ENCODE measurements around the gene TNKS1BP1.
A peak's percentile ranks its signal among the peaks of the same experiment; 100 is the strongest.

TNKS1BP1 gene

GRCh38 chr11:57306940-57307565, 17.7 kb downstream of the TNKS1BP1 start:
- H3K27me3 ChIP-seq (ENCODE audit: control insufficient read depth, insufficient read depth, low read length), result no peaks in the 10 kb centered on the region
- no peak overlapping the region for H3K9ac ChIP-seq (ENCODE audit: low read depth, low read length)
- H3K4me2 ChIP-seq (ENCODE audit: low read length), result peak overlapping the region; percentile 90
- H3K4me3 ChIP-seq (ENCODE audit: low read length), result peak overlapping the region; percentile 70
- H3K9me3 ChIP-seq (replicated peaks; ENCODE audit: low read length), result no peaks in the 10 kb centered on the region
- H3K4me1 ChIP-seq (ENCODE audit: control insufficient read depth, insufficient read depth, low read length), result peaks cover 81% of the 10 kb centered on the region
- H3K36me3 ChIP-seq (ENCODE audit: insufficient read depth, low read length), result peaks cover 66% of the 10 kb centered on the region

DNA sequence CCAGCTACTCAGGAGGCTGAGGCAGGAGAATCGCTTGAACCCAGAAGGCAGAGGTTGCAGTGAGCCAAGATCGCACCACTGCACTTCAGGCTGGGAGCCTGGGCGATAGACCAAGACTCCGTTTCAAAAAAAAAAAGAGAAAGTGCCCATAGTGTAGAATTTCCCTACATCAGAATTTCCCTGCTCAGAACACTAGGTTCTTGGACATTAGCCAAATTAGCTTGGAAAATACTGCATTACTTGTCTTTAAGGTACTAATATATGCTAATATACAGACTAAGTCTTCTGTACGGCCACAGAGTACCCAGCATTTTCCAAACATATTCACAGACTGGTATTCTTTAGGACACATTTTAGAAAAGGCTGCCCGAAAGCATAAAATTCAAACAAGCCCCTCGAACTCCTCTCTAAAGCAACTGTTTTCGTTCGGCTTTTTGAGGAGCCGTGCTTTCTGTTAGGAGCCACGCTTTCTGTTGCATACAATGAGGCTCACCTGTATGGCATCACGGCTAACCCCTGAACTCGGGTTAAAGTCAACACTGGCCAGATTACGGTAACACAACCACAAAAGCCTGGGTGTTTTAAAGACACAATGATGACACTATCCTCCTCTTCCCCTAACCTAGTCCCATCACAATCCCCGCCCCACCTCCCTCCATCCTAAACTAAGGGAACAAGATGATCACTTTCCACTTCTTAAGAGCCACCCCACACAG, 18.4 kb downstream of the TNKS1BP1 start:
- no peaks in the 10 kb centered on the region for H3K9me3 ChIP-seq (replicated peaks; ENCODE audit: low read length)
- no peaks in the 10 kb centered on the region for H3K27me3 ChIP-seq (ENCODE audit: control insufficient read depth, insufficient read depth, low read length)
- H3K36me3 ChIP-seq (ENCODE audit: insufficient read depth, low read length), result peaks cover 69% of the 10 kb centered on the region
- peak overlapping the region; percentile 11 for H3K4me3 ChIP-seq (ENCODE audit: low read length)
- H3K9ac ChIP-seq (ENCODE audit: low read depth, low read length), result peak overlapping the region; percentile 39
- peak overlapping the region; percentile 90 for H3K4me2 ChIP-seq (ENCODE audit: low read length)
- H3K4me1 ChIP-seq (ENCODE audit: control insufficient read depth, insufficient read depth, low read length), result peaks cover 75% of the 10 kb centered on the region

- no peak overlapping the region for H3K9ac ChIP-seq (ENCODE audit: low read depth, low read length)
- peaks cover 77% of the 10 kb centered on the region for H3K36me3 ChIP-seq (ENCODE audit: insufficient read depth, low read length)
- H3K9me3 ChIP-seq (replicated peaks; ENCODE audit: low read length), result no peaks in the 10 kb centered on the region
- H3K4me2 ChIP-seq (ENCODE audit: low read length), result peak overlapping the region; percentile 5
- H3K4me1 ChIP-seq (ENCODE audit: control insufficient read depth, insufficient read depth, low read length), result peaks cover 71% of the 10 kb centered on the region
- H3K27me3 ChIP-seq (ENCODE audit: control insufficient read depth, insufficient read depth, low read length), result no peaks in the 10 kb centered on the region
- no peak overlapping the region for H3K4me3 ChIP-seq (ENCODE audit: low read length)
Measured at GRCh38 chr11:57305523-57305922, 19.2 kb downstream of the TNKS1BP1 start.

- Histone ChIP-seq H3K27me3 (ENCODE audit: control insufficient read depth, insufficient read depth, low read length) (no peaks in the 10 kb centered on the region), H3K36me3 (ENCODE audit: insufficient read depth, low read length) (peaks cover 78% of the 10 kb centered on the region), H3K4me1 (ENCODE audit: control insufficient read depth, insufficient read depth, low read length) (peaks cover 56% of the 10 kb centered on the region), H3K9me3 (replicated peaks; ENCODE audit: low read length) (no peaks in the 10 kb centered on the region), H3K4me2 (ENCODE audit: low read length) (peak overlapping the region; percentile 63), H3K9ac (ENCODE audit: low read depth, low read length) (no peak overlapping the region), H3K4me3 (ENCODE audit: low read length) (no peak overlapping the region)
Measured at GRCh38 chr11:57303990-57304579, 20.7 kb downstream of the TNKS1BP1 start.

DNA sequence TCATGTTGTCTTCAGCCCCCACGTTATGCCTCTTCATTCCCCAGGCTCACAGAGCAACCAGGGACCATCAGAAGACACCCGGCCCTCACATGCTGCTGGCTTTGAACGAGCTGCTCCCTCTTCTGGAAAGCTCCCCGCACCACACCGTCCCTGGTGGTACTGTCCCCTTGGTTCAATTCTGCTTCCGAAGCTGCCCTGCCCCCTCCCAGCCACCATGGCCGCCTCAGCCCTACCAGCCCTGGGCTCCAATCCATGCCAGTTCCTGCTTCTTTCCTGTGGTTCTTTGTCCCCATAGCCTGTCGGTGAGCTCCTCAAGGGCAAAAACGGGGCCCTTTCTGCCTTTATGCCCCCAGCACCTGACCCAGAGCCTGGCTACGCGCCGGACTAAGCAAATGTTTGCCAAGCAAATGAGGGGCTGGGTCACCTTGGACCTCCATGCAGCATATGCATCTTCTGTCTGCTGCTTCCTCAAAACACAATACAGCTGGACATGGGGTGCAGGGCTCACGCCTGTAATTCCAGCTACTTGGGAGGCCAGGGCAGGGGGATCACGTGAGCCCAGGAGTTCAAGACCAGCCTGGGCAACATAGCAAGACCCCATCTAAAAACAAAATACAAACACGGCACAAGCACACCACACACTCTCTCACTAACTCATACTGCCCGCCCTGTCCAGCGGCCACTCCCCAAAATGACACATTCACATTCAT, 21.3 kb downstream of the TNKS1BP1 start:
- no peaks in the 10 kb centered on the region for H3K9me3 ChIP-seq (replicated peaks; ENCODE audit: low read length)
- H3K4me2 ChIP-seq (ENCODE audit: low read length), result no peak overlapping the region
- H3K4me1 ChIP-seq (ENCODE audit: control insufficient read depth, insufficient read depth, low read length), result peaks cover 50% of the 10 kb centered on the region
- H3K36me3 ChIP-seq (ENCODE audit: insufficient read depth, low read length), result peaks cover 78% of the 10 kb centered on the region
- H3K9ac ChIP-seq (ENCODE audit: low read depth, low read length), result no peak overlapping the region
- no peaks in the 10 kb centered on the region for H3K27me3 ChIP-seq (ENCODE audit: control insufficient read depth, insufficient read depth, low read length)
- no peak overlapping the region for H3K4me3 ChIP-seq (ENCODE audit: low read length)

GRCh38 chr11:57302489-57302888, 22.3 kb downstream of the TNKS1BP1 start:
- peaks cover 78% of the 10 kb centered on the region for H3K36me3 ChIP-seq (ENCODE audit: insufficient read depth, low read length)
- no peaks in the 10 kb centered on the region for H3K9me3 ChIP-seq (replicated peaks; ENCODE audit: low read length)

DNA sequence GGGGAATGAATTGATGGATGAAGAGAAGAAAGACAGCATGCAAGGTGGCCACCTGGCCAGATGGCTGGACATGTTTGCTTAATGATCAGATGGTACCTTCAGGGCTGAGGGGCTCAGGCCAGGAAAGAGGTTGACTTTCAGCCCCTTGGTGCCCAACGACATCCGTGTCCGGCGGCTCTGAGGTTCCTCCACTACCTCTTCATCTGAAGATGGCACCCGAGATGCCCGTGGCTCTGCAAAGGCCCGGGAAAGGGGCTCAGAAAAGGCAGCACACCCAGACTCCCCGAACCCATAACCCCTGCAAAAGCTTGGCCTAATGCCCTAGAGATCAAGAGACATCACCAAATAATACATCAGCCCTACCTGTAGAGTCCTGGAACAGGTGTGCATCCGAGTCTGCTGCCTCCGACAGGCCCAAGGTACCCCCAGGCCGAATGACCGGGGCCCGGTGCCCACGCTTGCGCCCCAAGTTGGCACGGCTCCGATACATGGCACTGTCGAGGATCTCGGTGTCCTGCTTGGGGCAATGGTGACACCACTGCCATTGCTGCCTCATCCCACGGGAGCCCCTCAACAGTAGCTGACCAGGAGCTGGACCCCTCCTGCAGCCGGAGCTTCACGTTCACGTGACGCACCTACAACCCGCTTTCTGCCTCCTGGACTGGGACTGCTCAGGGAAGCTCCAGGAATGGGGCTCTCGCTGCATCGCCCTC, 22.9 kb downstream of the TNKS1BP1 start:
- Histone ChIP-seq H3K9ac (ENCODE audit: low read depth, low read length) (no peak overlapping the region), H3K36me3 (ENCODE audit: insufficient read depth, low read length) (peaks cover 77% of the 10 kb centered on the region), H3K4me3 (ENCODE audit: low read length) (no peak overlapping the region), H3K4me2 (ENCODE audit: low read length) (no peak overlapping the region), H3K27me3 (ENCODE audit: control insufficient read depth, insufficient read depth, low read length) (no peaks in the 10 kb centered on the region), H3K9me3 (replicated peaks; ENCODE audit: low read length) (no peaks in the 10 kb centered on the region), H3K4me1 (ENCODE audit: control insufficient read depth, insufficient read depth, low read length) (peaks cover 34% of the 10 kb centered on the region)

More at GRCh38 chr11:57302489-57302888, 22.3 kb downstream of the TNKS1BP1 start:
- Histone ChIP-seq H3K9ac (ENCODE audit: low read depth, low read length) (no peak overlapping the region), H3K4me1 (ENCODE audit: control insufficient read depth, insufficient read depth, low read length) (peaks cover 40% of the 10 kb centered on the region), H3K4me3 (ENCODE audit: low read length) (no peak overlapping the region), H3K27me3 (ENCODE audit: control insufficient read depth, insufficient read depth, low read length) (no peaks in the 10 kb centered on the region), H3K4me2 (ENCODE audit: low read length) (no peak overlapping the region)

DNA sequence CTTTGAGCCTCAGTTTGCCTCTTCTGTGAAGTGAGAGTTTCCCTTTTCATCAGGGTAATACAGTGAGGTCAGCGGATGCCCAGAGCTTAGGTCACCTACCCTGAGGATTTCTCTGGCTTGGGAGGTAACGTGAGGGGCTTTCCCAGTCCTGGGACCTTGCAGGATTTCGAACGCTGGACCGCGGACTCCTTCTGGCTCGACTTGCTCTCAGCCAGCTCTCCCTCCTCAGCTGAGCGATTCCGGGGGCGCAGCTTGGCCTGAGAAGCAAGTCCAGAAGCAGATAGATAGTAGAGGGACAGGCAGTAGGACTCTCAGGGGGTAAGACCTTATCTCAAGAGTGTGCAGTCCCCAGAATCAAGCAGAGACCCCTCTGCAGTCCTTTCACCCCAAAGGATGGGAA, 24.0 kb downstream of the TNKS1BP1 start:
- peaks cover 25% of the 10 kb centered on the region for H3K4me1 ChIP-seq (ENCODE audit: control insufficient read depth, insufficient read depth, low read length)
- no peak overlapping the region for H3K4me3 ChIP-seq (ENCODE audit: low read length)
- peaks cover 74% of the 10 kb centered on the region for H3K36me3 ChIP-seq (ENCODE audit: insufficient read depth, low read length)
- no peaks in the 10 kb centered on the region for H3K27me3 ChIP-seq (ENCODE audit: control insufficient read depth, insufficient read depth, low read length)
- H3K9me3 ChIP-seq (replicated peaks; ENCODE audit: low read length), result no peaks in the 10 kb centered on the region
- no peak overlapping the region for H3K4me2 ChIP-seq (ENCODE audit: low read length)
- H3K9ac ChIP-seq (ENCODE audit: low read depth, low read length), result no peak overlapping the region

DNA sequence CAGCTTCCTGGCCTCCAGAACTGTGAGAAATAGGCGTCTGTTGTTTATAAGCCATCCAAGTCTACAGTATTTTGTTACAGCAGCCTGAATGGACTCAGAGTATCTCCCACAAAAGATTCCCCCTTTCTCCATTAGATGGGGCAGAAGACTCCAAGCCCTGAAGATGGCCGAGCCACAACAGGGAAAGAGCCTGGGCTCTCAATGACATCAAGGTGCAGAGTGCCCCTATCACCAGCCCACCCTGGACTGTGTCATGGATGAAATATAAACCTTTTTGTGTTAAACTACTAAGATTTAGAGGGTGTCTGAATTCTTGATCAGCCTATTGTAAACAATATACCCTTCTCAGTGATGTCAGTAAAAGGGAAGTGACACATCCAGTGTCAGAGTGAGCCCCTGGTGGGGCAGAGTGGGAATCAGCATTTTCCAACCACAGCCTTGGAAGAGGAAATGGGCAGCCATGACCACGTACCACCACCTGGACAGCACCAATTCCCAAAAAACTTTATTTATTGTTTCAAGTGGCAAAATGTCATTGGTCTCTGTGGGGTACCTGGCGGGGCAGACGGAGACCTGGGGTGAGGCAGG, 25.5 kb downstream of the TNKS1BP1 start:
- no peak overlapping the region for H3K4me3 ChIP-seq (ENCODE audit: low read length)
- no peak overlapping the region for H3K4me2 ChIP-seq (ENCODE audit: low read length)
- no peaks in the 10 kb centered on the region for H3K27me3 ChIP-seq (ENCODE audit: control insufficient read depth, insufficient read depth, low read length)
- H3K36me3 ChIP-seq (ENCODE audit: insufficient read depth, low read length), result peaks cover 63% of the 10 kb centered on the region
- H3K4me1 ChIP-seq (ENCODE audit: control insufficient read depth, insufficient read depth, low read length), result peaks cover 24% of the 10 kb centered on the region
- H3K9me3 ChIP-seq (replicated peaks; ENCODE audit: low read length), result no peaks in the 10 kb centered on the region
- no peak overlapping the region for H3K9ac ChIP-seq (ENCODE audit: low read depth, low read length)

GRCh38 chr11:57297221-57297620, 27.5 kb downstream of the TNKS1BP1 start:
- no peak overlapping the region for H3K9ac ChIP-seq (ENCODE audit: low read depth, low read length)
- H3K4me1 ChIP-seq (ENCODE audit: control insufficient read depth, insufficient read depth, low read length), result peaks cover 31% of the 10 kb centered on the region
- no peaks in the 10 kb centered on the region for H3K9me3 ChIP-seq (replicated peaks; ENCODE audit: low read length)
- no peak overlapping the region for H3K4me3 ChIP-seq (ENCODE audit: low read length)
- H3K4me2 ChIP-seq (ENCODE audit: low read length), result no peak overlapping the region
- H3K27me3 ChIP-seq (ENCODE audit: control insufficient read depth, insufficient read depth, low read length), result no peaks in the 10 kb centered on the region
- H3K36me3 ChIP-seq (ENCODE audit: insufficient read depth, low read length), result peaks cover 50% of the 10 kb centered on the region
